ENCODE results near the gene EFCAB13.
A peak's percentile ranks its signal among the peaks of the same experiment; 100 is the strongest.
"Not testable (repeated sequence)": the region's sequence is repeated elsewhere in the genome, so short reads cannot be mapped to it uniquely, and the experiment has no call there.

EFCAB13 gene

DNA sequence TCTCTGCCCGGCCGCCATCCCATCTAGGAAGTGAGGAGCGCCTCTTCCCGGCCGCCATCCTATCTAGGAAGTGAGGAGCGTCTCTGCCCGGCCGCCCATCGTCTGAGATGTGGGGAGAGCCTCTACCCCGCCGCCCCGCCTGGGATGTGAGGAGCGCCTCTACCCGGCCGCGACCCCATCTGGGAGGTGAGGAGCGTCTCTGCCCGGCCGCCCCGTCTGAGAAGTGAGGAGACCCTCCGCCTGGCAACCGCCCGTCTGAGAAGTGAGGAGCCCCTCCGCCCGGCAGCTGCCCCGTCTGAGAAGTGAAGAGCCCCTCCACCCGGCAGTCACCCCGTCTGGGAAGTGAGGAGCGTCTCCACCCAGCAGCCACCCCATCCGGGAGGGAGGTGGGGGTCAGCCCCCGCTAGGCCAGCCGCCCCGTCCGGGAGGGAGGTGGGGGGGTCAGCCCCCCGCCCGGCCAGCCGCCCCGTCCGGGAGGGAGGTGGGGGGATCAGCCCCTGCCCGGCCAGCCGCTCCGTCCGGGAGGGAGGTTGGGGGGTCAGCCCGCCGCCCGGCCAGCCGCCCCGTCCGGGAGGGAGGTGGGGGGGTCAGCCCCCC, 73.9 kb downstream of the EFCAB13 start:
- not testable (repeated sequence) for H3K9ac ChIP-seq (ENCODE audit: low read depth, low read length); H3K36me3 ChIP-seq (ENCODE audit: control insufficient read depth, insufficient read depth, low read length); H3K27me3 ChIP-seq (ENCODE audit: control insufficient read depth, insufficient read depth, low read length); H3K9me3 ChIP-seq (ENCODE audit: control insufficient read depth, insufficient read depth, low read length); H3K4me1 ChIP-seq (ENCODE audit: control insufficient read depth, insufficient read depth, low read length); H3K4me3 ChIP-seq (ENCODE audit: low read depth, low read length); H3K27ac ChIP-seq (ENCODE audit: low read depth, low read length)

DNA sequence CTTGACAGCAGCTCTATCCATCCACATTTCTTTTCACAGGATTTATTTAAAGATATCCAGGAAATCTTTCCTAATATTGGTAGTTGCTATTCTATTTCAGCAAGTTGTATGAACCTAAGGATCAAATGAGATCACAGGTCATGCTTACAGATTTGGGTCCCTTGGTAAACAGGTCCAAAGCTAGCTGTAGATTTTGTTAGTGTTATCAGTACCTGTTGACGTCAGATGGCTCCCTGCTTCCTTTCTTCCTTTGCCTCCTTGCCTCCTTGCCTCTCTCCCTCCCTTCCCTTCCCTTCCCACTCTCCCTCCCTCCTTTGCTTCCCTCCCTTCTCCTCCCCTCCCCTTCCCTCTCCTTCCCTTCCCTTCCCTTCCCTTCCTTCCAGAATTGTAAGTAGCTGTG, 76.6 kb downstream of the EFCAB13 start:
- Histone ChIP-seq H3K9me3 (ENCODE audit: control insufficient read depth, insufficient read depth, low read length) (no peaks in the 10 kb centered on the region), H3K9ac (ENCODE audit: low read depth, low read length) (no peak overlapping the region), H3K36me3 (ENCODE audit: control insufficient read depth, insufficient read depth, low read length) (no peaks in the 10 kb centered on the region)

DNA sequence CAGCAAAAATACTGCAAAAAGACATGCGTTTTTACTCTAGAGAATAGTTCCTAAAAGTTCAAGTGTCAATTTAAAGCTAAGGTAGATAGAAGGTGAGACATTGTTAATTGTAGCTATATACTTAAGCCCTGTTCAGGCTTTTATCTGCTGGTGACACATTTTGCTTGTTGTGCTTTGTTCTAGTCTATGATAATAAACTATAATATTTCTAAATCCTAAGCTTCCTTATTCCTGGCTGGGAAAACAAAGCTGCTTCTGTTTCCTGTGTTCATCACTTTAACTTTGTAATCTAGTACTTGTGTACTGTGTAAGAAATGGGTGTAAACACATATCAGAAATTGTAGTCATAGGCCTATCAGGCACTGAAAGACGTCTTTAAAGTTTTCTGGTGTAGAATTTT, 77.3 kb downstream of the EFCAB13 start:
- H3K27me3 ChIP-seq (ENCODE audit: control insufficient read depth, insufficient read depth, low read length), result no peaks in the 10 kb centered on the region
- no peaks in the 10 kb centered on the region for H3K9me3 ChIP-seq (ENCODE audit: control insufficient read depth, insufficient read depth, low read length)
- no peaks in the 10 kb centered on the region for H3K36me3 ChIP-seq (ENCODE audit: control insufficient read depth, insufficient read depth, low read length)
- H3K4me1 ChIP-seq (ENCODE audit: control insufficient read depth, insufficient read depth, low read length), result no peaks in the 10 kb centered on the region
- no peak overlapping the region for H3K4me3 ChIP-seq (ENCODE audit: low read depth, low read length)
- no peak overlapping the region for H3K27ac ChIP-seq (ENCODE audit: low read depth, low read length)
- H3K9ac ChIP-seq (ENCODE audit: low read depth, low read length), result no peak overlapping the region

More for the DNA sequence above, 76.6 kb downstream of the EFCAB13 start:
- Histone ChIP-seq H3K27ac (ENCODE audit: low read depth, low read length) (no peak overlapping the region), H3K4me3 (ENCODE audit: low read depth, low read length) (no peak overlapping the region), H3K27me3 (ENCODE audit: control insufficient read depth, insufficient read depth, low read length) (no peaks in the 10 kb centered on the region), H3K4me1 (ENCODE audit: control insufficient read depth, insufficient read depth, low read length) (no peaks in the 10 kb centered on the region)

DNA sequence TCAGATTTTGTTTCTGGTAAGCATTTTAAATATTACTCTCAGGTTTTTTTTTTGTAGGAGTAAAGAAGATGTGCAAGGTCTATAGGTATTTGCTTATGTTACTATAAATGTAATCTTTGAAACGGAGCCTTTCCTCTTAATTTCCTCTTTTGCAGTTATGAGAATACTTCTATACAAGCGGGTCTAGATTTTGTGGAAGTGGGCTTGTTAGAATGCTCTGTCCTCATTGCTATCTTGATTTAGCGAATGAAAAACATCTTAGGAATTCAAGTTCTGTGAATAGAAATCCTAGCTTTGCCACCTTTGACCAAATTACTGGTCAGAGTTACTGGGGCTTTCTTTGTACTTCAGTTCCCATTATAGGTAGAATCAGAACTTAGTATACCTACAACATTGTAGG, 80.3 kb downstream of the EFCAB13 start:
- Histone ChIP-seq H3K36me3 (ENCODE audit: control insufficient read depth, insufficient read depth, low read length) (no peaks in the 10 kb centered on the region), H3K4me1 (ENCODE audit: control insufficient read depth, insufficient read depth, low read length) (no peaks in the 10 kb centered on the region), H3K4me3 (ENCODE audit: low read depth, low read length) (no peak overlapping the region), H3K27me3 (ENCODE audit: control insufficient read depth, insufficient read depth, low read length) (no peaks in the 10 kb centered on the region), H3K9me3 (ENCODE audit: control insufficient read depth, insufficient read depth, low read length) (no peaks in the 10 kb centered on the region), H3K27ac (ENCODE audit: low read depth, low read length) (no peak overlapping the region), H3K9ac (ENCODE audit: low read depth, low read length) (no peak overlapping the region)

DNA sequence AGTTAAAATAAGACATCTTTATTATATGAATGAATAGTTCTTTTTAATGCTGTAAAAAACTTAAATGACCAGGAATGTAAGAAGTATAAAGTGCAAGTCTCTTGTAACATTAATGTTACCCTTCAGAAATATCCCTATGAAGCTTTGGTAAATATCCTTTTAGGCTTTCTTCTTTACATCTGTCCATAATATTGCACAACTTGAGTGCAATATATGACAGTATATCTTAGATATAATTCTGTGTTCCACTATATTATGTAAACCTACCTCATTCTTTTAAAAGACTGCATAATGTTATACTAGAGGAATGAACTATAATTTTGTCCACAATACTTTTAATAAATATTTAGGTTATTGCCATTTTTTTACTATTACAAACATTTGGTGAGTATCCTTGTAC, 81.1 kb downstream of the EFCAB13 start:
- H3K4me3 ChIP-seq (ENCODE audit: low read depth, low read length), result no peak overlapping the region
- no peak overlapping the region for H3K27ac ChIP-seq (ENCODE audit: low read depth, low read length)
- no peak overlapping the region for H3K9ac ChIP-seq (ENCODE audit: low read depth, low read length)
- H3K27me3 ChIP-seq (ENCODE audit: control insufficient read depth, insufficient read depth, low read length), result no peaks in the 10 kb centered on the region
- H3K4me1 ChIP-seq (ENCODE audit: control insufficient read depth, insufficient read depth, low read length), result no peaks in the 10 kb centered on the region
- H3K9me3 ChIP-seq (ENCODE audit: control insufficient read depth, insufficient read depth, low read length), result no peaks in the 10 kb centered on the region
- H3K36me3 ChIP-seq (ENCODE audit: control insufficient read depth, insufficient read depth, low read length), result no peaks in the 10 kb centered on the region

DNA sequence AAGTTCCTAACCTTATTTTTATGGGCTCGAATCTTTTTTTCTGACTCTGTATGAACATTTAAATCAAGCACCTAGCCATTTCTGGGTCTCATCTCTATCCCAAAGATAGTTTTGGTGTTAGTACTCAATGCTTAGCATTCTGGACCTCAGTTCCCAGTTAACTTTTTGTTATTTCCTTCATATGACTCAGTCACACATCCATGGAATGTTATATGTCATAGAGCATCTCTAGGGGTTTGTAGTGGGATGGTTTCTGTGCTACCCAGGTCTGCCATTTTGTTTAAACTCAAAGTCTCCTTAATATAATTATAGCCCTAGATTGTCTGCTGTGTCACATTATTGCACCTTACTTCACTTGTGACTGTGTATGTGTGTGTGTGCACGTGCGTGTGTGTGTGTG, 90.1 kb downstream of the EFCAB13 start:
- no peak overlapping the region for H3K27ac ChIP-seq (ENCODE audit: low read depth, low read length)
- no peak overlapping the region for H3K4me3 ChIP-seq (ENCODE audit: low read depth, low read length)
- no peaks in the 10 kb centered on the region for H3K27me3 ChIP-seq (ENCODE audit: control insufficient read depth, insufficient read depth, low read length)
- H3K9me3 ChIP-seq (ENCODE audit: control insufficient read depth, insufficient read depth, low read length), result no peaks in the 10 kb centered on the region
- H3K36me3 ChIP-seq (ENCODE audit: control insufficient read depth, insufficient read depth, low read length), result no peaks in the 10 kb centered on the region
- H3K9ac ChIP-seq (ENCODE audit: low read depth, low read length), result no peak overlapping the region
- peaks cover 4% of the 10 kb centered on the region for H3K4me1 ChIP-seq (ENCODE audit: control insufficient read depth, insufficient read depth, low read length)

DNA sequence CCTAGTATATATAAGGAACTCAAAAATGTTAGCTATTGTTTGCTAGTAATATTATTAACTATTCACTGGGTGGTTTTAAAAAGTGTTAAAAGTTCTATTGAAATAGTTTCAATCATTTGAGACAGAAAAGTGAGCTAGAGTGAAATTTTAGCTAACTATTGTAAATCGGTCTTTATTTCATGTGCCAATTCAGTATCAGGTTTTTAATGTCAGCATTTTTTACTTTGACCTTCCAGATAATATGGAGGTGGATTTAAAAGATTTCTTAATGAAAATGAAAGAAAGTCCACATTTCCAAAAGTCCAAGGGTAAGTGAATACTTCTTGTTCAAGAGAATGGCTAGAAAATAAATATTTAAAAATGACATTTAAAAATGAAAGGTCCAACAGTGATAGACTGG, 90.9 kb downstream of the EFCAB13 start:
- Histone ChIP-seq H3K9ac (ENCODE audit: low read depth, low read length) (no peak overlapping the region), H3K4me3 (ENCODE audit: low read depth, low read length) (no peak overlapping the region), H3K27ac (ENCODE audit: low read depth, low read length) (no peak overlapping the region), H3K9me3 (ENCODE audit: control insufficient read depth, insufficient read depth, low read length) (no peaks in the 10 kb centered on the region), H3K36me3 (ENCODE audit: control insufficient read depth, insufficient read depth, low read length) (no peaks in the 10 kb centered on the region), H3K4me1 (ENCODE audit: control insufficient read depth, insufficient read depth, low read length) (peaks cover 4% of the 10 kb centered on the region), H3K27me3 (ENCODE audit: control insufficient read depth, insufficient read depth, low read length) (no peaks in the 10 kb centered on the region)

DNA sequence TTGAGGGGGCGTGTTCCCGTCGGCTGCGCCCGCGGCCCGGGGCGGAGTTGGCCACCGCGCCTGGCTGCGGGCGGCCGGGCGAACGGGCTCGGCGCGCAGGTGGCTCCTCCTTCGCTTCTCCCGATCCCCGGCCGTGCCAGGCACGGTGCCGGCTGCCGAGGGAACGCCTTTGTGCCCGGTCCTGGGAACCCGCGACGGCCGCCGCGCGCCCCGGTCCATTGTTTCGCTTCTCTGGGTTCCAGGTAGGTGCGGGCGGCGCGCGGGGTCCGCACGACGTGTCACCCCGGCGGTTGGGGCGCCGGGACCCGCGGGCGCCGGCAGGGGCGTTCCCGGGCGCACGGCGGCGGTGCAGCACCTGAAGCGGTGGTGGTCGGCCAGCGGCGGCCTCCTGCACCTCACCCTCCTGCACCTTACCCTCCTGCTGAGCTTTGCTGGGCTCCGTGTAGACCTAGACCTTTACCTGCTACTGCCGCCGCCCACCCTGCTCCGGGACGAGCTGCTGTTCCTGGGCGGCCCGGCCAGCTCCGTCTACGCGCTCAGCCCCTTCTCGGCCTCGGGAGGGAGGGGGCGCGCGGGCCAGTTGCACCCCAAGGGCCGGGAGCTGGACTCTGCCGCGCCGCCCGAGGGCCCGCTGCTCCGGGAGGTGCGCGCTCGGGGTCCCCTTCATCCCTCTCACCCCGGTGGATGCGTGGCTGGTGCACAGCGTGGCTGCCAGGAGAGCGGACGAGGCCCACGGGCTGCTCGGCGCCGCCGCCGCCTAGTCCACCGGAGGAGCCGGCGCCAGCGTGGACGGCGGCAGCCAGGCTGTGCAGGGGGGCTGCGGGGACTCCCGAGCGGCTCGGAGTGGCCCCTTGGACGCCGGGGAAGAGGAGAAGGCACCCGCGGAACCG, 99.9 kb downstream of the EFCAB13 start:
- no peaks in the 10 kb centered on the region; the same call in 1 of the 2 replicates for H3K4me1 ChIP-seq (ENCODE audit: control insufficient read depth, insufficient read depth, low read length)
- H3K9me3 ChIP-seq (ENCODE audit: control insufficient read depth, insufficient read depth, low read length), result no peaks in the 10 kb centered on the region
- peak overlapping the region; percentile 71 for H3K4me3 ChIP-seq (ENCODE audit: low read depth, low read length)
- H3K27ac ChIP-seq (ENCODE audit: low read depth, low read length), result no peak overlapping the region
- H3K27me3 ChIP-seq (ENCODE audit: control insufficient read depth, insufficient read depth, low read length), result peaks cover 28% of the 10 kb centered on the region
- H3K9ac ChIP-seq (ENCODE audit: low read depth, low read length), result no peak overlapping the region; the same call in 1 of the 2 replicates
- H3K36me3 ChIP-seq (ENCODE audit: control insufficient read depth, insufficient read depth, low read length), result no peaks in the 10 kb centered on the region

DNA sequence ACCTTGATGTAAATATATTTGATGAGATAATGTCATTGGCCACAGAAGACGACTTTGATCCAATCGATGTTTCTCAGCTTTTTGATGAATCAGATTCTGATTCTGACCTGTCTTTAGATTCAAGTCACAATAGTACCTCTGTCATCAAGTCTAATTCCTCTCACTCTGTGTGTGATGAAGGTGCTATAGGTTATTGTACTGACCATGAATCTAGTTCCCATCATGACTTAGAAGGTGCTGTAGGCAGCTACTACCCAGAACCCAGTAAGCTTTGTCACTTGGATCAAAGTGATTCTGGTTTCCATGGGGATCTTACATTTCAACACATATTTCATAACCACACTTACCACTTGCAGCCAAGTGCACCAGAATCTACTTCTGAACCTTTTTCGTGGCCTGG, 101.5 kb downstream of the EFCAB13 start:
- not testable (repeated sequence) for H3K36me3 ChIP-seq (ENCODE audit: control insufficient read depth, insufficient read depth, low read length); H3K27ac ChIP-seq (ENCODE audit: low read depth, low read length); H3K9me3 ChIP-seq (ENCODE audit: control insufficient read depth, insufficient read depth, low read length); H3K4me3 ChIP-seq (ENCODE audit: low read depth, low read length); H3K4me1 ChIP-seq (ENCODE audit: control insufficient read depth, insufficient read depth, low read length); H3K9ac ChIP-seq (ENCODE audit: low read depth, low read length)
- peaks cover 28% of the 10 kb centered on the region for H3K27me3 ChIP-seq (ENCODE audit: control insufficient read depth, insufficient read depth, low read length)

DNA sequence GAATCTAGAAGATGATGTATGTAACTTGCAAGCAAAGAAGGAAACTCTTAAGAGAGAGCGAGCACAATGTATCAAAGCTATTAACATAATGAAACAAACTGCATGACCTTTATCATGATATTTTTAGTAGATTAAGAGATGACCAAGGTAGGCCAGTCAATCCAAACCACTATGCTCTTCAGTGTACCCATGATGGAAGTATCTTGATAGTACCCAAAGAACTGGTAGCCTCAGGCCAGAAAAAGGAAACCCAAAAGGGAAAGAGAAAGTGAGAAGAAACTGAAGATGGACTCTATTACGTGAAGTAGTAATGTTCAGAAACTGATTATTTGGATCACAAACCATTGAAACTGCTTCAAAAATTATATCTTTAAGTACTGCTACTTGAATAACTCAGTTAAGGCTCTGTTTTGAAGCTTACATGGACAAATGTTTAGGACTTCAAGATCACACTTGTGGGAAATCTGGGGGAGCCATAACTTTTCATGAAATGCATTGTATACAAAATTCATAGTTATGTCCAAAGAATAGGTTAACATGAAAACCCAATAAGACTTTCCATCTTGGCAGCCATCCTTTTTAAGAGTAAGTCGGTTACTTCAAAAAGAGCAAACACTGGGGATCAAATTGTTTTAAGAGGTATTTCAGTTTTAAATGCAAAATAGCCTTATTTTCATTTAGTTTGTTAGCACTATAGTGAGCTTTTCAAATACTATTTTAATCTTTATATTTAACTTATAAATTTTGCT, 102.3 kb downstream of the EFCAB13 start:
- H3K9ac ChIP-seq (ENCODE audit: low read depth, low read length); H3K4me3 ChIP-seq (ENCODE audit: low read depth, low read length): not testable (repeated sequence)

DNA sequence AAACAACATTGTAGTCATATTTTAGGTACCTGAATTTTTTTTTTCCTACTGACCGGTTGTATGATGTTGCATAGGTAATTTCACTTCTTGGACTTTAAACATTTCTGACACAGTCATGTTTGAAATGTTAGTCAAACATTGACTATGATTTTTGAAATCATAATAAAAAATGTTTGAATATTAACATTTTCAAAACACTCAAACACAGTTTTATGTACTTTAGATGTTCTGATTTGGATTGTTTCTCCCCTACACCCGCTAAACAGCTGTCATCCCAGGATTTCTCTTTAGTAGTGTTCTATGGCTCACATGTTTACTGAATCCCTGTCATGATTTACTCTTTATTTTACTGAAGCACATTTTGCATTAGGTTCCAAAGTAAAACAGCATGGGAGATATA, 104.2 kb downstream of the EFCAB13 start:
- H3K9ac ChIP-seq (ENCODE audit: low read depth, low read length), result no peak overlapping the region
- H3K27ac ChIP-seq (ENCODE audit: low read depth, low read length), result no peak overlapping the region
- no peaks in the 10 kb centered on the region for H3K36me3 ChIP-seq (ENCODE audit: control insufficient read depth, insufficient read depth, low read length)
- H3K4me3 ChIP-seq (ENCODE audit: low read depth, low read length), result no peak overlapping the region
- H3K27me3 ChIP-seq (ENCODE audit: control insufficient read depth, insufficient read depth, low read length), result peaks cover 25% of the 10 kb centered on the region
- H3K9me3 ChIP-seq (ENCODE audit: control insufficient read depth, insufficient read depth, low read length), result no peaks in the 10 kb centered on the region
- no peaks in the 10 kb centered on the region; the same call in 1 of the 2 replicates for H3K4me1 ChIP-seq (ENCODE audit: control insufficient read depth, insufficient read depth, low read length)

More for the DNA sequence above, 102.3 kb downstream of the EFCAB13 start:
- H3K36me3 ChIP-seq (ENCODE audit: control insufficient read depth, insufficient read depth, low read length); H3K9me3 ChIP-seq (ENCODE audit: control insufficient read depth, insufficient read depth, low read length); H3K27ac ChIP-seq (ENCODE audit: low read depth, low read length); H3K4me1 ChIP-seq (ENCODE audit: control insufficient read depth, insufficient read depth, low read length): not testable (repeated sequence)
- peaks cover 28% of the 10 kb centered on the region for H3K27me3 ChIP-seq (ENCODE audit: control insufficient read depth, insufficient read depth, low read length)
